ENCODE data around the gene DOCK4.
A peak's percentile ranks its signal among the peaks of the same experiment; 100 is the strongest.

Gene DOCK4

DNA sequence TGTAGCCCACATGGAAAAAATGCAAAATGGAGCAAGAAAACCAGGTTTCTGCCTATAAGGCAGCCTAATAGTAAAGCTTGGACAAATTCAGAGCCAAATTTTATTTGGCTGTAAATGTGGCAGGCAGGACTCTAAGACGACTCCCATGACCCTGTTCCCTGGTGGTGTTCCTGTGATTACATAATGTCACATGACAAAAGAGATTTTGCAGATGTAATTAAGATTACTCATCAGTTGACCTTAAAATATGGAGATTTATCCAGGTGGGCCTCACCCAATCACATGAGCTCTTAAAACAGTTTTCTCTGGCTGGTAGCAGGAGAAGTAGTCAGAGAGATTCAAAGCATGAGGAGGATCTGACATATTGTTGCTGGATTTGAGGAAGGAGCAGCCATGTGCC is 340.8 kb downstream of the DOCK4 start:
- H3K9me3 ChIP-seq (ENCODE audit: control insufficient read depth in 2 of 2, low read length in 2 of 2) = no peaks in the 10 kb centered on the region
- no peaks in the 10 kb centered on the region for H3K27me3 ChIP-seq (ENCODE audit: control insufficient read depth in 2 of 2, insufficient read depth in 2 of 2, low read length in 2 of 2)
- no peak overlapping the region for H3K9ac ChIP-seq (ENCODE audit: low read depth in 1 of 2, low read length in 2 of 2)
- H3K4me1 ChIP-seq (ENCODE audit: control insufficient read depth in 2 of 2, insufficient read depth in 2 of 2, low read length in 2 of 2) = no peaks in the 10 kb centered on the region
- no peaks in the 10 kb centered on the region for H3K36me3 ChIP-seq (ENCODE audit: control insufficient read depth in 2 of 2, insufficient read depth in 2 of 2, low read length in 2 of 2)
- H3K27ac ChIP-seq (ENCODE audit: low read depth in 2 of 2, low read length in 2 of 2) = no peak overlapping the region
- H3K4me3 ChIP-seq (ENCODE audit: low read length in 2 of 2) = no peak overlapping the region

DNA sequence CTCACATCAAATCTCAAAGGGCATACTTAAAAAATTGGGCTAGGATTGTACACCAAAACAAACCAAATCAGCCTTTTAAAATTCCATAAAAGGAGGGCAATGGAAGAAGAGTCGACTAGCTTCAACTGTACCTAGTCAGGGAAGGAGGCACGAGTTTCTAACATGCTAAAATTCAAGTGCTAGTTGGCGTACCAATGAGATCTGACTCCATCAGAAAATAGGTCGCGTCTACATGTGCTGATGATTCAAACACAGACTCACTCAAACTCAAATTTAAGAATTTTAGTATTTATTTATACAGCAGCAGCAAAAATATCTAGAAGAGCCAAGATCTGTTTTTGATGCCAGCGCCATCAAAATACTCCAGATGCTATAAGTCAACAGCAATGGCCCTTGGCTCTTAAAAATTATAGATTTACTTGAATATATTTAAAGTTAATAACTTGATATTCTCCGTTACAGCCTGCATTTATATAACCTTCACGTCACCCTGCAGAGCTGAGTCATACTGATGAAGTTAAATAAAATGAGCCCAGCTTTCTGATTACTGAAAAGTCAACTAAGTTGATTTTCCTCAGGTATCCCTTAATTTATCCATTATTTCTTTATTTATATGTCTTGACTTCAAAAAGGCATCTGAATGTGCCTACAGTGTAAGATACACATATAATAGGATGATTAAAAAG is 341.8 kb downstream of the DOCK4 start:
- Histone ChIP-seq H3K4me3 (ENCODE audit: low read length in 2 of 2) (no peak overlapping the region), H3K36me3 (ENCODE audit: control insufficient read depth in 2 of 2, insufficient read depth in 2 of 2, low read length in 2 of 2) (no peaks in the 10 kb centered on the region), H3K27ac (ENCODE audit: low read depth in 2 of 2, low read length in 2 of 2) (no peak overlapping the region), H3K4me1 (ENCODE audit: control insufficient read depth in 2 of 2, insufficient read depth in 2 of 2, low read length in 2 of 2) (no peaks in the 10 kb centered on the region), H3K9ac (ENCODE audit: low read depth in 1 of 2, low read length in 2 of 2) (no peak overlapping the region), H3K9me3 (ENCODE audit: control insufficient read depth in 2 of 2, low read length in 2 of 2) (no peaks in the 10 kb centered on the region), H3K27me3 (ENCODE audit: control insufficient read depth in 2 of 2, insufficient read depth in 2 of 2, low read length in 2 of 2) (no peaks in the 10 kb centered on the region)

DNA sequence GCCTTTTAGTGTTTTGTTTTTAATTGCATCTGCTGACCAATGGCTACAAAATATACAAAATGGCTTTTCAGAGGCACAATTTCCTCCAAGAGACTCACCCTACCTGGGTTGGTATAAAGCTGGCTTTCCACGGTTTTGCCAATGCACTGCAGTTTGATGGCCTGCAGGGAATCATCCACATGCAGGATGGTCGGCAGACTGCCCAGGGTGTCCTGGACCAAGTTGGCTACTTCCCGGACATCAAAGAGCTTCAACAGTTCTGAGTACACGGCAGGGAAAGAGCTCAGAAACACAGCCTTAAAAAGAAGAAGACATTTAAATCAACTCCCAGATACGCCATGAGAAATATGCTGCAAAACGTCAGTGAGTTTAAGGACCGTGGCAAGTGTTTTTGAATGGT is 342.9 kb downstream of the DOCK4 start:
- no peak overlapping the region for H3K27ac ChIP-seq (ENCODE audit: low read depth in 2 of 2, low read length in 2 of 2)
- H3K9ac ChIP-seq (ENCODE audit: low read depth in 1 of 2, low read length in 2 of 2) = no peak overlapping the region
- no peak overlapping the region for H3K4me3 ChIP-seq (ENCODE audit: low read length in 2 of 2)
- no peaks in the 10 kb centered on the region for H3K4me1 ChIP-seq (ENCODE audit: control insufficient read depth in 2 of 2, insufficient read depth in 2 of 2, low read length in 2 of 2)
- H3K27me3 ChIP-seq (ENCODE audit: control insufficient read depth in 2 of 2, insufficient read depth in 2 of 2, low read length in 2 of 2) = no peaks in the 10 kb centered on the region
- no peaks in the 10 kb centered on the region for H3K9me3 ChIP-seq (ENCODE audit: control insufficient read depth in 2 of 2, low read length in 2 of 2)
- H3K36me3 ChIP-seq (ENCODE audit: control insufficient read depth in 2 of 2, insufficient read depth in 2 of 2, low read length in 2 of 2) = no peaks in the 10 kb centered on the region

DNA sequence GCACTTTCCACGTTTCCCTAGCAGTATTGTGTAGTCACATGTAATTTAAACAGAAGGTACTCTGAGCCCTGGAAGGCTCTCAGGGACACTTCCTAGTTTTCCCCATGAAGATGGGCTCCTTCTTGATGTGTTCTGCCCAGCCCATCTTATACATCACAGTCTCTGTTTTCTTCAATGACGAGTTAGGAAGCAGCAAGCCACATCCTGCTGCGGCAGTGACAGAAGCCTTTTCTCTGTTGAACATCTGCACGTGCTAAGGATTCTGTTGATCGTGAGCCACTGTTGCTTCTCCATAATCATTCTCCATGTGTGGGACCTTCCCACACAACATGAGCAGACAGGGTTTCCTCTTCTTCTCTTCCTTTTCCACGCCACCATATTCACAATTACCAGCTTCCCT is 346.0 kb downstream of the DOCK4 start:
- Histone ChIP-seq H3K27me3 (ENCODE audit: control insufficient read depth in 2 of 2, insufficient read depth in 2 of 2, low read length in 2 of 2) (no peaks in the 10 kb centered on the region), H3K36me3 (ENCODE audit: control insufficient read depth in 2 of 2, insufficient read depth in 2 of 2, low read length in 2 of 2) (no peaks in the 10 kb centered on the region), H3K4me1 (ENCODE audit: control insufficient read depth in 2 of 2, insufficient read depth in 2 of 2, low read length in 2 of 2) (no peaks in the 10 kb centered on the region), H3K9ac (ENCODE audit: low read depth in 1 of 2, low read length in 2 of 2) (no peak overlapping the region), H3K9me3 (ENCODE audit: control insufficient read depth in 2 of 2, low read length in 2 of 2) (no peaks in the 10 kb centered on the region), H3K4me3 (ENCODE audit: low read length in 2 of 2) (no peak overlapping the region), H3K27ac (ENCODE audit: low read depth in 2 of 2, low read length in 2 of 2) (no peak overlapping the region)

DNA sequence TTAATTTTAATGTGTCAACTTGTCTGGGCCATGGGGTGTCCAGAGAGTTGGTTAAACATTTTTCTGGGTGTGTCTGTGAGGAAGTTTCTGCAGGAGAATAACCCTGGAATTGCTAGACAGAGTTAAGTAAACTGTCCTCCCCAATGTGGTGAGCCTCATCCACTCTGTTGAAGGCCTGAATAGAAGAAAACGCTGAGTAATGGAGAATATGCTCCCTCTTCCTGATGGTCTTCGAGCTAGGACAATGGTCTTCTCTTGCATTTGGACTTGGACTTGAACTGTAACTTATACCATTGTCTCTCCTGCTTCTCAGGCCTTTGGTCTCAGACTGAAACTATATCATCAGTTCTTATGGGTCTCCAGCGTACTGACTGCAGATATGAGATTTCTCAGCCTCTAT is 347.9 kb downstream of the DOCK4 start:
- no peaks in the 10 kb centered on the region for H3K27me3 ChIP-seq (ENCODE audit: control insufficient read depth in 2 of 2, insufficient read depth in 2 of 2, low read length in 2 of 2)
- H3K27ac ChIP-seq (ENCODE audit: low read depth in 2 of 2, low read length in 2 of 2) = no peak overlapping the region
- peaks cover 2 to 5% of the 10 kb centered on the region in 2 donors for H3K4me1 ChIP-seq (ENCODE audit: control insufficient read depth in 2 of 2, insufficient read depth in 2 of 2, low read length in 2 of 2)
- no peaks in the 10 kb centered on the region for H3K36me3 ChIP-seq (ENCODE audit: control insufficient read depth in 2 of 2, insufficient read depth in 2 of 2, low read length in 2 of 2)
- no peak overlapping the region for H3K4me3 ChIP-seq (ENCODE audit: low read length in 2 of 2)
- no peaks in the 10 kb centered on the region for H3K9me3 ChIP-seq (ENCODE audit: control insufficient read depth in 2 of 2, low read length in 2 of 2)
- no peak overlapping the region for H3K9ac ChIP-seq (ENCODE audit: low read depth in 1 of 2, low read length in 2 of 2)

DNA sequence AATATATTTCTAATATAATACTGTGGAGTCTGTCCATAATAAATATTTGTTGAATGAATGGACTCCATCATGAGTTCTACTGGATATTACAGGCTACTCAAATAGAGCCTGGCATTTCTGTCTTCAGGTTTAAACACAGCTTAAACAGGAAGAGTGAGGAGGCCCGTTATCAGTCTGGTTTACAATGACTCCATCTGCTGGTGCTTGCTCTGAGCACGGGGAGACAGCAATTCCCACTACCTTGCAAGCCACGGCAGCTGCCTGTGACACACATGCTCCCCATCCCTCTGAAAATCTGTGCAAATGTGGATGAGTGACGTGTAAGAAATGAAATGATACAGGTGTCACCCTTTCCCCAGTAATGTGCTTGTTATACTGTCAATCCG is 350.4 kb downstream of the DOCK4 start:
- Histone ChIP-seq H3K4me1 (ENCODE audit: control insufficient read depth in 2 of 2, insufficient read depth in 2 of 2, low read length in 2 of 2) (peaks cover 9 to 11% of the 10 kb centered on the region in 2 donors), H3K36me3 (ENCODE audit: control insufficient read depth in 2 of 2, insufficient read depth in 2 of 2, low read length in 2 of 2) (no peaks in the 10 kb centered on the region), H3K9ac (ENCODE audit: low read depth in 1 of 2, low read length in 2 of 2) (no peak overlapping the region), H3K4me3 (ENCODE audit: low read length in 2 of 2) (no peak overlapping the region), H3K9me3 (ENCODE audit: control insufficient read depth in 2 of 2, low read length in 2 of 2) (no peaks in the 10 kb centered on the region), H3K27me3 (ENCODE audit: control insufficient read depth in 2 of 2, insufficient read depth in 2 of 2, low read length in 2 of 2) (no peaks in the 10 kb centered on the region), H3K27ac (ENCODE audit: low read depth in 2 of 2, low read length in 2 of 2) (no peak overlapping the region)

DNA sequence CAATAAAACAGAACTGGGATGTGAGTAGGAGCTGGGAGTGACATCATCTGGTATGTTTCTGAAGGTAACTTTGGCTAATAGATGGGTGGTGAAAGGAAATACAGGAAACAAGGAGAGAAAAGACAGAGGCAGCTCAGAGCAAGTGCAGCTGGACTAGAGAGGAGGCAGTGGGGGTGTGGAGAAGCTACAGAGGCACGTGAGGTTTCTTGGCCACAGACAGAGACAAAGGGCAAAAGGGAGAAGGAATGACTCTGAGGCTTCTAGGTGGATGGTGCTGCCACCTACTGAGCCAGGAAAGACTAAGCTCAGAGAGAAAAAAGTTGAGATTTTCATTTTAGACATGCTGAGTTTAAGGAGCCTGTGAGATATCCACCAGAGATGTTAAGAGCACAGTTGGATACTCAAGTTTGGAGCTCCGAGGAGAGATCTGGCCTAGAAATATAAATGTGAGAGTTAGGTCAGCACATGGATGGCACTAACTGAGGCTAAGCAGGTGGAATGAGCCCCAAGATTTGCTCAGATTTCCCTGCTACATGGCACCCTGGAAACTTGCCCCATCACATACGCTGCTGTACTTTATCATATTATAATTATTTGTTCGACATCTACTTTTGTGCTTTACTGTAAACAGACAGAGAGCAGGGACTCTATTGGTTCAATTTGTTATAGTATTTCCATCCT is 350.9 kb downstream of the DOCK4 start:
- Histone ChIP-seq H3K9me3 (ENCODE audit: control insufficient read depth in 2 of 2, low read length in 2 of 2) (no peaks in the 10 kb centered on the region), H3K36me3 (ENCODE audit: control insufficient read depth in 2 of 2, insufficient read depth in 2 of 2, low read length in 2 of 2) (no peaks in the 10 kb centered on the region), H3K4me1 (ENCODE audit: control insufficient read depth in 2 of 2, insufficient read depth in 2 of 2, low read length in 2 of 2) (peaks cover 9 to 11% of the 10 kb centered on the region in 2 donors), H3K27me3 (ENCODE audit: control insufficient read depth in 2 of 2, insufficient read depth in 2 of 2, low read length in 2 of 2) (no peaks in the 10 kb centered on the region), H3K4me3 (ENCODE audit: low read length in 2 of 2) (no peak overlapping the region), H3K9ac (ENCODE audit: low read depth in 1 of 2, low read length in 2 of 2) (no peak overlapping the region), H3K27ac (ENCODE audit: low read depth in 2 of 2, low read length in 2 of 2) (no peak overlapping the region)

DNA sequence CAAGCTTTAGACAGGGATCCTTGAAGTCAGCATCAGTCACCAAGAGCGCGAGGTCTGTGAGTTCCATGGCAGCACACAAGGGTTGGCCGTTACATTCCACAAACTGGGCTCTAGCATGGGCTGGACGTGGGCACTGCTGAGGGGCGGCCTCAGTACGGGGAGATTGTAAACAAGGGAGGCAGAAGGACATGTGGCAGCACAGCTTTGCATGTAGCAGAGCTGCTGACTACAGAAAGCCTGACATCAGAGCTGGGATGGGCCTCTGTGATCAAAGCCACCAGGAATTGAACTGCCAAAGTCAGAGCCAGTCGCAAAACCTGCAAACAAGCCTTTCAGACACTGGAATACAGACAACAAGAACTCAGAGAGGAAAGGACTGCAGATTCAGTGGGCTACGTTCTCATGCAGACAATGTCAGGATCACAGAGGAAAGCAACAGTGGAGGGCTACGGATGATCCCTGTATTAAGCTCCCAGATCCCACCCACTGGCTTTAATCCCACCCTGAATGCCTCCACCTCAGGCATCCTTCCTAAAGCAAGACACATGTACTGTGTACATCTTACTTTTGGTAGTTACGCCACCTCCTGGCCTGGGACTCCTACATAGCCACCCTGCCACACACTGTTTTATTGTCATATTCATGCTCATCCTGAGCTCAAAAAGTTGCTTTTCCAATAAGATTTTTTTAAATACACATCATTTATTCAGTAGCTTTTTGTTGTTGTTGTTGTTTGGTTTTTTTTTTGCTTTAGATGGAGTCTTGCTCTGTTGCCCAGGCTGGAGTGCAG is 352.8 kb downstream of the DOCK4 start:
- no peak overlapping the region for H3K4me3 ChIP-seq (ENCODE audit: low read length in 2 of 2)

DNA sequence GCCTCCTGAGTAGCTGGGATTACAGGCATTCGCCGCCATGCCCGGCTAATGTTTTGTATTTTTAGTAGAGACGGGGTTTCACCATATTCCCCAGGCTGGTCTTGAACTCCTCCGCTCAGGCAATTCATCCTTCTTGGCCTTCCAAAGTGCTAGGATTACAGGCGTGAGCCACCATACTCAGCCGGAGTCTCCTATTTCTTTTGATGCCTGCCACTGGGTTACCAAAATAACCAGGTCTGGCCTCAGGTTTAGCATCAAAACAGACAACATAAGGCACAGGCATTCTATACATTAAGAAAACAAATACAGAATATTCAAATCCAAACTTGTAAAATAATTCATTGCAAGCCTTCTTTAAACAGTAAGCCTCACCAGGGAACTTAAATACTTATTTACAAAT is 354.1 kb downstream of the DOCK4 start:
- H3K9me3 ChIP-seq (ENCODE audit: control insufficient read depth in 2 of 2, low read length in 2 of 2) = no peaks in the 10 kb centered on the region
- no peaks in the 10 kb centered on the region for H3K27me3 ChIP-seq (ENCODE audit: control insufficient read depth in 2 of 2, insufficient read depth in 2 of 2, low read length in 2 of 2)
- peaks cover 9 to 11% of the 10 kb centered on the region in 2 donors for H3K4me1 ChIP-seq (ENCODE audit: control insufficient read depth in 2 of 2, insufficient read depth in 2 of 2, low read length in 2 of 2)
- no peaks in the 10 kb centered on the region for H3K36me3 ChIP-seq (ENCODE audit: control insufficient read depth in 2 of 2, insufficient read depth in 2 of 2, low read length in 2 of 2)
- no peak overlapping the region for H3K4me3 ChIP-seq (ENCODE audit: low read length in 2 of 2)
- H3K27ac ChIP-seq (ENCODE audit: low read depth in 2 of 2, low read length in 2 of 2) = no peak overlapping the region
- H3K9ac ChIP-seq (ENCODE audit: low read depth in 1 of 2, low read length in 2 of 2) = no peak overlapping the region

More for the DNA sequence above, 352.8 kb downstream of the DOCK4 start:
- Histone ChIP-seq H3K9ac (ENCODE audit: low read depth in 1 of 2, low read length in 2 of 2) (no peak overlapping the region), H3K9me3 (ENCODE audit: control insufficient read depth in 2 of 2, low read length in 2 of 2) (no peaks in the 10 kb centered on the region), H3K36me3 (ENCODE audit: control insufficient read depth in 2 of 2, insufficient read depth in 2 of 2, low read length in 2 of 2) (no peaks in the 10 kb centered on the region), H3K27me3 (ENCODE audit: control insufficient read depth in 2 of 2, insufficient read depth in 2 of 2, low read length in 2 of 2) (no peaks in the 10 kb centered on the region), H3K4me1 (ENCODE audit: control insufficient read depth in 2 of 2, insufficient read depth in 2 of 2, low read length in 2 of 2) (peaks cover 9 to 11% of the 10 kb centered on the region in 2 donors), H3K27ac (ENCODE audit: low read depth in 2 of 2, low read length in 2 of 2) (peak overlapping the region in 1 of 2 donors; percentile 16)

DNA sequence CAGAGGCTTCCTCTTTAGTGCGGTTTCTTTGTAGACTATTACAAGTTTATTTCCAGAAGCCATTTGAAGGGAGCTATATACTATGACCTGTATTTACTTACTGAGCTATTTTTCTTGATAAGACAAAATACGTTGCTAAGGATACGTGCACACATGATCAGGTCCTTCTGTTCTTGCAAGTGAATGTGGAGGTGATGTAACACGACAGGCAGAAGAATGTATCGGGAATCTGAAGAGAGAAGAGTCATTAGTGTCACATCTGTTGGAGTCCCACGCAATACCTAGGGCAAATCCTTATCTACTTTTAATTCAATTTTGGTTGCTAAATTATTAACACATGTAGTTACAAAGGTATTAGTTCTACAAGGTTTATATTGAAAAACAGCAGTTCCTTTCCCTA is 359.3 kb downstream of the DOCK4 start:
- Histone ChIP-seq H3K4me1 (ENCODE audit: control insufficient read depth in 2 of 2, insufficient read depth in 2 of 2, low read length in 2 of 2) (peaks cover 8 to 11% of the 10 kb centered on the region in 2 donors), H3K4me3 (ENCODE audit: low read length in 2 of 2) (no peak overlapping the region), H3K27ac (ENCODE audit: low read depth in 2 of 2, low read length in 2 of 2) (no peak overlapping the region)

More for the DNA sequence above, 359.3 kb downstream of the DOCK4 start:
- no peaks in the 10 kb centered on the region for H3K9me3 ChIP-seq (ENCODE audit: control insufficient read depth in 2 of 2, low read length in 2 of 2)
- no peak overlapping the region for H3K9ac ChIP-seq (ENCODE audit: low read depth in 1 of 2, low read length in 2 of 2)
- H3K36me3 ChIP-seq (ENCODE audit: control insufficient read depth in 2 of 2, insufficient read depth in 2 of 2, low read length in 2 of 2) = no peaks in the 10 kb centered on the region
- H3K27me3 ChIP-seq (ENCODE audit: control insufficient read depth in 2 of 2, insufficient read depth in 2 of 2, low read length in 2 of 2) = no peaks in the 10 kb centered on the region

Measured in mucosa of rectum (tissue), 2 donors.